DMS 273 treated with DMSO at 0.1 percent for 48 hours (cell line): ENCODE data around the gene AQP9.
"Not testable (repeated sequence)": the region's sequence is repeated elsewhere in the genome, so short reads cannot be mapped to it uniquely, and the experiment has no call there.

ENCODE experiments used
- DNase-seq: peaks from one replicate; lab custom pipeline; 2025; lab: John Stamatoyannopoulos, UW

AQP9 gene

DNA sequence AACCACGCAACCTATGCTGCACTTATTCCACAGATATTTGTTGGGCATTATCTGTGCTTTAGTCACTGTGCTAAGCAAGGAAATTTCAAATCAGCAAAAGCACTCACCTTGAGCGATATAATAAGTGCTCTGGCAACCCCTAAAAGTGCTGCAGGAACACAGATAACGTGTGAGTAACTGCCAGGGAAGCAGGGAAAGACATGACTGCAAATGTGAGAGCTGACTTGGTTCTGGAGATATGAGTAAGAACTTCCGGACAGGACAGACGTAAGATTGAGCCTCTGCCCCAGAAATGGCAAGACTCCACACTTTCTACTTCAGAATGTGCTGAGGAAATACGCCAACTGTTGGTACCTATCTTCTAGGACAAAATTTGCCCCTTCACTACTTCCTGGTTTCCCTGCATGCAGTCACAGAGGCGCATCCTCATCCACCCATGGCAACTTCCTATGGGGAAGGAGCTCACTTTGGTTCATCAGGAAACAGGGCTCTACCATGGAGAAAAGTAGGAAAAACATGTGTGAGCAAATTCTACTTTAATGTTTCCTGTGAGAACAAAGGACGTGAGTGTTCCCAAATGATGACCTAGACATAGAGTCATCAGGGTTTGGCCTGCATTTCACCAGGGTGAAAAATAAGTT lies 41.7 kb downstream of the AQP9 start:
- DNase-seq, result no peak

DNA sequence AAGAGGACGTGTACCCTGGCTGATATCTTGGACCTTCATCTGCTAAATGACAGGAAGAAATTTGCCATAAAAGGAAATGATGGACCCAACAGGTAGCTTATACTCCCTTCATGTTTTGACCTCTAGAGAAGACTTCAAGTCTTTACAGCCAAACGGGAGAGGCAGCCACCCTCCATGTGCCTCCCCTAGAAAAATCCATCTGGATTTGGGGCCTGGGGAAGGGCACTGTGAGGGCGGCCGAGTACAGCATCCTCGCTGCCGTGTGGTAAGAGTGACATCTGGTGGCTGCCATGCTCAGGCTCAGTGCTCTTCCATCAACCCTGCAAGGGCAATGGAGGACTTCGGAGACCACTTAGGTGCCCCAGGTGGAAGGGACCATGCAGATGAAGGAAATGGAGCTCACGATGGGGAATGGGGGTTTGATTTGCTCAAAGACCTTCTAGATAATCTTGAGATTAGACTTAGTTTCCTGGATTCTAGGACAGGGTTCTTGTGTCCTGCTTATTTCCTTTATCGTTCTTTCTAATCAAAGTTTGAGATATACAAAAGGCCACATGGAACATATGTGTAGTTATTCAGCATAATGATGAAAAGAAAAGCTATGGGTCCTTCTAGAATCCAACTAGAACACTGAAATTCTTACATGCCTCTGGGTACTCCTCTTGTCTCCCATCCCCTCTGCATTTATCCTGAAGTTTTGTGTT lies 44.4 kb downstream of the AQP9 start:
- DNase-seq, result no peak

DNA sequence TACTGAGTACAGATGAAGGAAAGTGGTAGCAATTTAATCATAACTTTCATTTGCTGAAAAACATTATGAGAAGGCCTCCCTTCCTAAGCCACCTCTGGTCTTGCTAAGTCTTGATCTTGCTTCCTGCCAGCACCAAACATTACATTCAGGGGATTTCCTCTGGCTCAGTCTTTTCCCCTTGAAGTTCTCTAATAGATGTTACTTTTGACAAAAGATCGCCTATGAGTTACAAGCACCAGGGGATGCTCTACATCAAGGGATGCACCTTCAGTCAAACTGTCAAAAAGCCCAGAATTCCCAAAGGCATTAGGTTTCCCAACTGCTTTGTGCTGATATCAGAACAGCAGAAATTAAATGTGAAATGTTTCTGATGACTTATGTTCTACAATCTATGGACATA lies 47.3 kb downstream of the AQP9 start:
- DNase-seq, result no peak

DNA sequence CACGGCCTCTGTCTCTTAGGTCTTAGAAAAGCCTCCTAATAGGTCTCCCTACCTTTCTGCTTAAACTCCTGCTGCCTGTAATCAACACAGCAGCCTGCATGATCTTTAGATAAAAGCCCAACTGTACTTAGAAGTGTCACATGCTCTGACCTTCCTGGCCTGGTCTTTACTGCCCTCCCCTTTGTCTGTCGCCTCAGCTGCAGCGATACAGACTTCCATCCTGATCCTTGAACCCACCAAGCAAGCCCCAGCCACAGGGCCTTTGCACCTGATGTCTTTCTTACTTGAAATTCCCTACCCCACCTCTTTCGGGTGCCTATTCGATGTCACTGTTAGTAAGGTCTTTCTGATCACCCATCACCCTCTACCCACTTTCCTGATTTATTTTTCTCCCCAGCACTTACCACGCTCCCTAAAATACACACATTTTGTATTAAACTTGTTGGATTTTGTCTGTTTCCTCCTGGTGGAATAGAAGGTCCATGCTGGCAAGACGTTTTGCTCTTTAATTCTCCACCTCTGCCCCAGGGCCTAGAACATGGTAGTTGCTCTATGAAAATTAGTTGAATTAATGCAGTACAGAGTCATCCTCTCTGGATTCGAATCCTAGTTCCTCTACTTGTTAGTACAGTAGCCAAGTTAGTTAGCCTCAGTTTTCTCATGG lies 51.1 kb downstream of the AQP9 start:
- no peak for DNase-seq

DNA sequence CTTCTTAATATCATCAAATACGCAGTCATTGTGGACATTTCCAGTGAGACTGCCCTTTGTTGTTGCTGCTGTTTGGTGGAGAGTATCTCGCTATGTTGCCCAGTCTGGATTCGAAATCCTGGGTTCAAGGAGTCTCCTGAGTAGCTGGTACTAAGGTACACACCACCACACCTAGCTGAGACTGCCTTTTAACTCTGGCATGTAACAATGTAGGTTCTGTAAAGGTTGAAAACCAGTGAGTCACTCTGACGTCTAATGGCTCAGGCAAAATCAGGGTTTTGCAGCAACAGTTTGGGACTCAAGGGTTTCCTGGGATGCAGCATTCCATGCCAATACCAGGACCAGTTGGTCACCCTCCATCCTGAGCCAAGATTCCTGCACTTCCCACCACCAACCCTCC lies 52.2 kb downstream of the AQP9 start:
- DNase-seq, result no peak

DNA sequence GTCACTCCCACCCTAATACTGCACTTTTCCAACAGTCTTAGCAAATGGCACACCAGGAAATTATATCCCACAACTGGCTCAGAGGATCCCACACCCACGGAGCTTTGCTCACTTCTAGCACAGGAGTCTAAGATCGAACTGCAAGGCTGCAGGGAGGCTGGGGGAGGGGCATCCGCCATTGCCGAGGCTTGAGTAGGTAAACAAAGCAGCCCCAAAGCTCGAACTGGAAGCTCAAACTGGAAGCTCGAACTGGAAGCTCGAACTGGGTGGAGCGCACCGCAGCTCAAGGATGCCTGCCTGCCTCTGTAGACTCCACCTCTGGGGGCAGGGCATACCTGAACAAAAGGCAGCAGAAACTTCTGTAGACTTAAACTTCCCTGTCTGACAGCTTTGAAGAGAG lies 55.5 kb downstream of the AQP9 start:
- not testable (repeated sequence) for DNase-seq

DNA sequence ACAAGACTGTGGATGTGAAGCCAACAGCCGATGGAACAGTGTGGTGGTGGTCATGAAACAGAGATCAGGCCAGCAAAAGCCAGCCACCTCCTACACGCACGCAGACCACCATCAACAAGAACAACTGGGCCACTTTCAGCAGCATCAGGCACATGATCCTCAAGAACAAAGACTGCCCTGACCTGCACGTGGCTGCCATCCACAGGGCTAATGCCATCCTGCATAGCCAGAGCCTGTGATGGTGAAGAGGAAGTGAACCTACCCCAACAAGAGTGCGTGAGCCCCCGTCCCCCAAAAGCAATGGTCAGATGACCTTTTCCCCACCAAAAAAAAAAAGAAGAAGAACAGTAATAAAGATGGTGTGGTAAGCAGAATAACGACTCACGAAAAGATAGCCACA lies 62.6 kb downstream of the AQP9 start:
- no peak for DNase-seq

DNA sequence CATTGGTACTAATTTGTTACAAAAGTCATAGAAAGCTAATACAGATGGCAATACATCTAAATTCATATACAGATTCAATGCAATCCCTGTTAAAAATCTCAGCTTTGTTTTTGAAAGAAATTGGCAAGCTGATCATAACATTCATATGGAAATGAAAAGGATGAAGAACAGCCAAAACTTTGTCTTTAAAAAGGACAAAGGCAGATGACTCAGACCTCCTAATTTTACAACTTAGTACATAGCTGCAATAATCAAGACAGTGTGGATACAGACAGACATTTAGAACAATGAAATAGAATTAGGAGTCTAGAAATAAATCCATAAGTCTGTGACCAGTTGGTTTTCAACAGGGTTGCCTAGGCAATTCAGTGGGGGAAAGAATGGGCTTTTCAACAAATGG lies 63.3 kb downstream of the AQP9 start:
- no peak for DNase-seq

DNA sequence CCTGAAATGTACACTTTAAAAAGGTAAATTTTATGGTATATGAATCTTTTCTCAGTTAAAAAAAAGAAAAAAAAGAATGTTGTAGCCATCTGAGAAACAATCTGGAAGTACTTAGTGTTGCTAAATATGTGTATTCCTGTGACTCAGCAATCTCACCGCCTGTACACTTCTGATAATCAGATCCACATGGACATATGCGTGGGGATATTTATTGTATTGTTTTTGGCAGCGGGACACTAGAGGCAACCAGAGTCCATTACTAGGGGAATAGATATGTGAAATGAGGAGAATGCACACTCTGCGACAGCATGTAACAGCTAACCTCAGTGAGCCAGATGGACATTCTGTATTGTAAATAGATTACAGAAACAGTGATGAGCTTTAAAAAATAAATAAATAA lies 65.4 kb downstream of the AQP9 start:
- DNase-seq, result no peak

DNA sequence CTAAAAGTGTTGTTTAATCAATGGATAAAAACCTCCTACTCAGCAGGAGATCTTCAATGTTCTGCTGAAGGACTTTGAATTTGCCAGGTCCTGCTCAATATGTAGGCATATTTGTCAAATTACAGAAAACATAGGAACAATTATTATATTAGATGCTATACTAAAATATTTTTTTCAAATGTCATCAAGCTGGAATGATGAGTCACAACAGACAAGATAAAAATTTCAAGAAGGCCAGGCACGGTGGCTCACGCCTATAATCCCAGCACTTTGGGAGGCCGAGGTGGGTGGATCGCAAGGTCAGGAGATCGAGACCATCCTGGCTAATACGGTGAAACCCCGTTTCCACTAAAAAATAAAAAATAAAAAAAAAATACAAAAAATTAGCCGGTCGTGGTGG lies 68.0 kb downstream of the AQP9 start:
- DNase-seq, result no peak

DNA sequence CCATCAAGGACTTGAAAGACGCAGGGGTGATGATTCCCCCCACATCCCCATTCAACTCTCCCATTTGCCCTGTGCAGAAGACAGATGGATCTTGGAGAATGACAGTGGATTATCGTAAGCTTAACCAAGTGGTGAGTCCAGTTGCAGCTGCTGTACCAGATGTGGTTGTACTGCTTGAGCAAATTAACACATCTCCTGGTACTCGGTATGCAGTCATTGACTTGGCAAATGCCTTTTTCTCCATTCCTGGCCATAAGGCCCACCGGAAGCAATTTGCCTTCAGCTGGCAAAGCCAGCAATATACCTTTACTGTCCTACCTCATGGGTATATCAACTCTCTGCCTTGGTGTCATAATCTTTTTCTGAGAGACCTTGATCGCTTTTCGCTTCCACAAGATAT lies 70.0 kb downstream of the AQP9 start:
- not testable (repeated sequence) for DNase-seq

DNA sequence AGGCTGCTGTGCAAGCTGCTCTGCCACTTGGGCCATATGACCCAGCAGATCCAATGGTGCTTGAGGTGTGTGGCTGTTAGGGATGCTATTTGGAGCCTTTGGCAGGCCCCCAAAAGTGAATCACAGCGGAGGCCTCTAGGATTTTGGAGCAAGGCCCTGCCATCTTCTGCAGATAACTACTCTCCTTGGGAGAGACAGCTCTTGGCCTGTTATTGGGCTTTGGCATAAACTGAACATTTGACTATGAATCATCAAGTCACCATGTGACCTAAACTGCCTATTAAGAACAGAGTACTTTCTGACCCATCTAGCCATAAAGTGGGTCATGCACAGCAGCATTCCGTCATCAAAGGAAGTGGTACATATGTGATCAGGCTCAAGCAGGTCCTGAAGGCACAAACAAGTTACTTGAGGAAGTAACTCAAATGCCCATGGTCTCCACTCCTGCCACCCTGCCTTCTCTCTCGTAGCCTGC lies 70.9 kb downstream of the AQP9 start:
- DNase-seq, result not testable (repeated sequence)

DNA sequence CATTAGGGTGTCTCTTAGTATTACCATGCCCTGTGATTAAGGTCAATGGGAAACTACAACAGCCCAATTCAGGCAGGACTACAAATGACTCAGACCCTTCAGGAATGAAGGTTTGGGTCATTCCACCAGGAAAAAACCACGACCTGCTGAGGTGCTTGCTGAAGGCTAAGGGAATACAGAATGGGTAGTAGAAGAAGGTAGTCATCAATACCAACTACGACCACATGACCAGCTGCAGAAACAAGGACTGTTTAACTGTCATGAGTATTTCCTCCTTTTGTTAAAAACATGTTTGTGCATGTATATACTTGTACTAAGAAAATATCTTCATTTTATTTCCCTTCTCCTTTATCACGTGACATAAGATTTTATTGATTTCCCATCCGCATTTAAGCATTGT lies 71.8 kb downstream of the AQP9 start:
- DNase-seq, result not testable (repeated sequence)

DNA sequence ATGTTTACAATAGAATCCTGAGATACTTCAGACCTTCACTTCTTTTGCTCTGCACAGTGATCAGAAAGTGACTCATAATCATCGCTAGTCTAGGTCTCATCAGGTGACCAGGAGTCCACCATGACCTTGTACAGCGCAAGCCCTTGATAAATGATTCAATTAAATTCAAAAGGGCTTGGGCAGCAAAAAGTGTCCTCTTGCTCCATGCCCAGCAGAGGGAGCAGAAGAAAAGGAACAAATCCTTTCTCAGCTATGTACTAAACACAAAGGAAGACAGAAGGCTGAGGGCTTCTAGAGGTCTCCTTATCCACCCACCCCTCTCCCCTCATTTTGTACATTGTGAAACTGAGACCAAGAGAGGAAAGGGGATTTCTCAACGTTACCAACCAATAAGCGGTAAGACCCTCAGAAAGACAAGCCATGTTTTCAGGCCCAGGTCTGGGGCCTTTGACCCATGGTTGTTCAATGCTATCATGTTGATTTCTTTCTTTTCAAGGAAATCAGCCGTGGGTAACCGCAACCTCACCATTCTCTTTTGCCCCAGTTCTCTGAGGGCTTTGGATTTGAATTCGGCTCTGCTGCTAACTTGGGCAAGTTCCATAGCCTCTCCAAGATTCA lies 74.8 kb downstream of the AQP9 start:
- DNase-seq, result peak; percentile 4

DNA sequence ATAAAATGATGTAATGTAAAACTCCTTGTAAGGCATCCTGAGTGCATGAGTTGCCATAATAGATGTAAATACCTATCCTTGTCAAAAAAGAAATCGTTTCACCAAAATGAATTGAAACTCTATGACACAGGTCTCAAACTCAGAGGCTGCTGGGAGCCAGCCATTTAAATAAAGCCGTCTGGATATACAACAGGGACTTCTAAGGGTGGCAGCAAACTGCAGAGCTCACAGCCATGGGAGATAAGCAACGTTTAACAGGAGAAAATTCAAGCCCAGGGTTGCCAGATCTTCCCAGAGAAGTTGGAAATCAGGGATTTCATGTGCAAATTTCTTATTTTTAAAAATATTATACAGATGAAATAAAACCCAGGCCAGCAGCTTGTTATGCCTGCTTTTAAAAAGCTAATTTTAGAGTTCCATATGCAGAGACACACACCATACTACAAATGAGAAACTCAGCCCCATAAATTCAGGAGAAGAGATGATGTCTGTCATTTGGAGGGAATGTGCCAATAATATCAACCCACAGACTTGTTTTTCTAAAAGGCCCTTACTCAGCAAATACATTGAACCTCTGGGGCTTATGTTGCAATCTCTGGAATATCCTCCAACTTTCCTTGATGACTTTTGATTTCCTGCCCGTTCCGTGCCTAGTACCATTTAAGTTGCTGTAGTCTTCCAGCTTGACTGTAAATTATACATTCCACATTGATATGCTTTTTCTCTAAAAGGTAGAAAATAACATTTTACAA lies 75.6 kb downstream of the AQP9 start:
- no peak for DNase-seq

DNA sequence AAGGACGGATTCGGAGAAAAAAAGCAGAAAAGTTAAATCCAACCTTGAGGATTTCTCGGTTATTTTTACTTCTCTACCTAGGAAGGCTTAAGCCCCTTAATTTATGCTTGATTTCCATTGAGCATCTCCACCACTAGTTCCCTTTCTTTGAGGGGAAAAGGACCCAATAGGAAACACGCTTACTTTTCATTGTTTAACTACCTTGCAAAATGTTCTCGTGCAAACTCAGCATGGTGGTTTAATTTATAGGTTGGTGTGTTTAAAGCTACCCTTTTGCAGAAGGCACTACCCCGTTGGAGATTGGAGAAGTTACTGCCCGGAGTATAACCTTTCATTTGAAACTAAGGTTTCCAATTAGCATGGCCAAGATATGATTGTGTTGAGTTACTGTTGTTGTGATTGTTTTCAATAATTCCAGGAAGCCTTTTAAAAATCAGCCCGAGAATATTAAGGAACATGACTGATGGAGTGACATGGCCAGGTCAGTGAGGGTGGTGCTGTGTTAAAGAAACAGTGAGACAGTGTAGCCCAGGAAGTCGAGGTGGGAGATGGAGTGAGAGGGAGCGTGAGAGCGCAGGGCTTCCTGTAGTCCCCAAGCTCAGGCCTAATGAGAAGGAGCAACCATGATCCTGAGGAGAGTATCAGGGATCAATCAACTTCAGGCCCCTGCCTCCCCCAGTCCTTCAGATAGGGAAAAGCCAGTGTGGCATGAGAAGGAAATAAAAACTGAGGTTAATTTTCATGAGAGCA lies 76.6 kb downstream of the AQP9 start:
- no peak for DNase-seq

DNA sequence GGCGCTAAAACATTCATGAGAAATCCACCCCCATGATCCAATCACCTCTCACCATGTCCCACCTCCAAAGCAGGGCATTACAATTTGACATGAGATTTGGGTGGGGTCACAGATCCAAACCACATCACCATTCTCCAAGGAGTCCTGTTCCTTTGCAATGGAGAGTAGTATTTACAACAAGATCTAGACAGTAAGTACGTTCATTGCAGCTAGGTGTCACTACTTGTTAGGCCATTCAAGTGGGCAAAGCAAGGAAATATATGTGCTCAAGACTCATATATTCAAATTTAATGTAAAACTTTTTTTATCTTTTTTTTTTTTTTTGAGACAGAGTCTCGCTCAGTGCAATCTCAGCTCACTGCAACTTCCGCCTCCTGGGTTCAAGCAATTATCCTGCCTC lies 79.3 kb downstream of the AQP9 start:
- DNase-seq, result no peak

DNA sequence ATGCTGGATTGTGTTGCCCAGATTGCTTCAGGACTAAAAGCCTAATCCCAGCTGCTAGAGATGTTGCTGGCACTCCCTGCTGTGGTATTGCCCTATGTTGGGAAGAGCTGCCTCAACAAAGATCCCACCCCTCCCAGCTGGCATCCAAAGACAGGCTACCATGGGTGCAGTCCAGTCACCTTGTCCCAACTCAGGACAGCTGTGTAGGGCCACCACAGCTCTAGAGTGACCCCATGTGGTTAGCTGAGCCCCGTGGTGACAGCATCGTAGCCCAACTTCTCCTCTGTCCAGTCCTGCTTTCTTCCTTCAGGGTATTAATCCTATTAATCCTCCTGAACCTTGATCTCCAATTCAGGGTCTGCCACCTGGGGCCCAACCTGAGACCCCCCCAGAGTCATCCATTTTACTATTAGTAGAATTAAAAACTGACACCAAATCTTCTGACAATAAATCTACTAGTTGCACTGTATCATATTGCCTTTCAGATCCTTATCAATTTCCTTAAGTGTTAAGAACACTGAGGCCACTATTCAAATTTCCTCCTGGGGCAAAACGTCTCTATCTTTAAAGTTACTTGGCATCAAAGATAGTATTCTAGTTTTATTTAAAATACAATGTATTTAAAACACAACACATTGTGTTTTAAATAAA lies 83.5 kb downstream of the AQP9 start:
- DNase-seq, result no peak

DNA sequence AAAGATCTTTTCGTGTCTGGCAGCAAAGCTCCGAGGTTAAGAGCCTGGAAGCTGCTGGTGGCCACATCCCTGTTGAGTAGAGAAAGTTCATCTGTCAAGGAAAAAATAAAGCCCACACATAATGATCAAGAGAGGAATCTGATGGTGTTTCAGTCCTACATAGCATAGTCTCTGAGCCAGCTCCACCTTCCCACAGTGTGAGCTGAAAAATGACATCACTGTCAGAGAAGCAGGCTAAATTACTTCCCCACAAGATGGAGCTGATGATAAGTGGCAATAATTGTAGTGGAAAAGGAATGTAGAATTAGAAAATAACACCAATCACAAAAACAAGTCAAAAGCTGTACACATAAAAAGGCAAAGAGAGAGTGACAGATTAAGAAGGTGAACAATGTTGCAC lies 84.5 kb downstream of the AQP9 start:
- no peak for DNase-seq

DNA sequence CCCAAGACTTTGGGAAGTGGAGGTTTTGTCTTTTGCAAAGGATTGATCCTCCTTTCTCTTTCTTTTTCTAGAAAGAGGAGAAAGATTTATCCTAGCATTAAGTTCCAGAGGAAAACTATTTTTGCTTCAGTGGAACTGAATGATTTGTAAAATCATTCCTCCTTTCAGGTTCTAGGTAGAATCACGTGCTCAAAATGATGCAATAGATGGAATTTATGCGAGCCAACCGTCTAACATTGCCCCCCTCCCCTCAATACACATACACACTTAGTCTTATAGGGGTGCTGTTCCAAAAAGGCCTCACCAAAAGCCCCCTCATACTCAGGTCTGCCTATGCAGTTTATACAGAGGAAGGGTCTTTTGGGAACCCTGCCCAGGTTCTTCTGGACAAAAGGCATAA lies 85.3 kb downstream of the AQP9 start:
- DNase-seq, result no peak

DNA sequence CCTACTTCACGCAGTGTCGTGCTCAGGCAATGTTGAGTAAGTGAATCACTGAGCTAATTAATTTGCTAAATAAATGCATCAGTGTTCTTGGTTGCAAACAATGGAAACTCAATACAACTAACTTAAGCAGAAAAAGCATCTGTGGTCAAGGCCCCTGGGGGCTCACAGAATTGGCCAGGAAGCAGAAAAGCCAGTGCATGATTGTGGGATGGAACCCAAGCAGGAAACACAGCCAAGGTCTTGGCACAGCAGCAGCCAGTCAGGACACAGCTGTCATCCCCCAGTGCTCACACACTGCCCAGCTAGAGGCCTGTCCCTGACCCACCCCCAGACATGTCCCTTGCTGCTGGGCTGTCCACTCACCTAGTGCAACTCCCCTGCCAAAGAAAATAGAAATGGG lies 85.9 kb downstream of the AQP9 start:
- no peak for DNase-seq
